ENCODE results near the gene PIEZO2. TPM values are rescaled to one million over a fixed set of nuclear protein-coding genes. Genes with fewer than 3 reads are reported as not detected.
"Not testable (repeated sequence)": the region's sequence is repeated elsewhere in the genome, so short reads cannot be mapped to it uniquely, and the experiment has no call there.

The PIEZO2 gene
- total and polyA plus RNA-seq, 11 donors: 0.04 to 4.9 (median 0.20) TPM; not detected in 2

- Histone ChIP-seq H3K27ac (no peak overlapping the region), H3K9me3 (no peaks in the 10 kb centered on the region), H3K36me3 (no peaks in the 10 kb centered on the region), H3K27me3 (no peaks in the 10 kb centered on the region), H3K4me3 (no peak overlapping the region), H3K4me1 (peaks cover 0 to 8% (median 0%) of the 10 kb centered on the region in 12 donors)
- DNase-seq (no peak), ATAC-seq (no peak)
- intact Hi-C loops (cut with DNase I): no loop called here
- WGBS, 4 donors: 47 to 62% (median 50%) methylated on average over 4 of the region's 4 CpGs
- TF ChIP-seq POLR2A (IDR thresholded peaks at IDR 0.05) (no peak), CTCF (IDR thresholded peaks at IDR 0.05) (no peak)
These were observed 232.5 kb downstream of the PIEZO2 start for GRCh38 chr18:10916865-10917264.

- TF ChIP-seq POLR2A (IDR thresholded peaks at IDR 0.05) (no peak), CTCF (IDR thresholded peaks at IDR 0.05) (no peak)
- H3K27ac ChIP-seq: no peak overlapping the region
- peaks cover 0 to 8% (median 0%) of the 10 kb centered on the region in 12 donors for H3K4me1 ChIP-seq
- WGBS, 4 donors: 90 to 97% (median 92%) methylated on average over 19 to 23 of the region's 23 CpGs
- DNase-seq (no peak), ATAC-seq (no peak)
- intact Hi-C loops (cut with DNase I): no loop called here
- H3K9me3 ChIP-seq: no peaks in the 10 kb centered on the region
- no peaks in the 10 kb centered on the region for H3K27me3 ChIP-seq
- H3K36me3 ChIP-seq: no peaks in the 10 kb centered on the region
- no peak overlapping the region for H3K4me3 ChIP-seq
These were observed 233.0 kb downstream of the PIEZO2 start for GRCh38 chr18:10916387-10916786.

- WGBS, 4 donors: 96 to 100% (median 97%) methylated on average over 5 of the region's 5 CpGs
- H3K4me3 ChIP-seq; DNase-seq; intact Hi-C loops (cut with DNase I); H3K27me3 ChIP-seq; H3K27ac ChIP-seq; H3K9me3 ChIP-seq; ATAC-seq; H3K36me3 ChIP-seq; H3K4me1 ChIP-seq: not testable (repeated sequence)
These were observed 233.6 kb downstream of the PIEZO2 start for GRCh38 chr18:10915748-10916147.

GRCh38 chr18:10914610-10915009 is 234.8 kb downstream of the PIEZO2 start:
- ATAC-seq; DNase-seq; intact Hi-C loops (cut with DNase I); H3K9me3 ChIP-seq; H3K27ac ChIP-seq; H3K27me3 ChIP-seq; H3K36me3 ChIP-seq; H3K4me1 ChIP-seq; H3K4me3 ChIP-seq: not testable (repeated sequence)
- 89 to 91% (median 90%) methylated on average over 6 of the region's 8 CpGs for WGBS, 4 donors

GRCh38 chr18:10913919-10914318 is 235.4 kb downstream of the PIEZO2 start:
- Histone ChIP-seq H3K9me3 (no peaks in the 10 kb centered on the region), H3K4me3 (no peak overlapping the region), H3K27ac (no peak overlapping the region), H3K36me3 (no peaks in the 10 kb centered on the region), H3K27me3 (no peaks in the 10 kb centered on the region), H3K4me1 (peaks cover 0 to 8% (median 0%) of the 10 kb centered on the region in 12 donors)
- no peak for ATAC-seq
- no peak for TF ChIP-seq CTCF (IDR thresholded peaks at IDR 0.05)
- TF ChIP-seq POLR2A (IDR thresholded peaks at IDR 0.05): no peak
- DNase-seq: no peak
- intact Hi-C loops (cut with DNase I): no loop called here
- 67 to 78% (median 72%) methylated on average over 4 of the region's 4 CpGs for WGBS, 4 donors

Data from heart left ventricle (tissue), 16 donors.